ENCODE data around the gene MAP2K5.

DNA sequence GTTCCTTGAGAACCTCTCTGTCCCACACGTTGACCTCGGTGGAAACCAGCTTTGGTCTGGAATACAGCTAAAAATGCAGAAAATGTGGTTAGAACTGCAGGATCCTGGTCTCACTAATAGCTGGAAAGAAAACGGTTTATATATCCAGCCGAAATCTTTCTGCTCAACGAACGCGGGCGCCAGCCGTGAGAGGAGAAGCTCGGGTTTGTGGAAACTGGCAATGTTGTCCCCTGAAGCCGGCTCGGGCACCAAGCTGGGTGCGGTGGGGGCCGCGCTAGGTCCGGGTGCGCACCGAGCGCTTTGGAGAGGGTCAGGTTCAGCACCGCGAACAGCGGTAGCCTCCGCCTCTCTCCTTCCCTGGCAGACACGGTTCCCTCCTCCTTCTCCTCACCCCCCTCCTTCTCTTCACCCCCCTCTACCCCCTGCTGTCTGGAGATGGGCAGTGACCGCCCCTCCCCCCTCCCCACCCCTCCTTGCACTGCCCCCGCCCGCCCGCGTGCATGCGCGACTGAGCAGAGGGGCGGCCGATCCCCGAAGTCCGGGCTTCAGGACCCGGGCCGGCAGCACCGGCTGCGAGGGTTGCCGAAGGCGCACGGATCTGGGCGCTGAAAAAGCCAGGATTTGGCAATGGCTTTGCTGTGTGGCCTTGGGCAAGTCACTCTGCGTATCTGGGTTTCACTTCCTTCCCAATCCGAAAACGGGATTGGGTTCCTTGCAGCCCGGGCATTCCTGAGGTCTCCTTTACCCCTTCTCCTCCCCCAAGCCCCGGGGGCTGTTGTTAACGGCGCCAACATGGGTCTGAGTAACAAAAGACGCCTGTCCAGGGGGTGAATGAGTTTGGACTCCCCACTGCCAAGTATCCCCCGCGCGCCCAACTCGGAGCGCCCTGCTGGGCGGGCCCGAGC is 282.7 kb downstream of the MAP2K5 start, which contains the start of gene SKOR1:
- TF ChIP-seq EP300 (IDR thresholded peaks at IDR 0.05) = no peak
- TF ChIP-seq, protein P1, sequence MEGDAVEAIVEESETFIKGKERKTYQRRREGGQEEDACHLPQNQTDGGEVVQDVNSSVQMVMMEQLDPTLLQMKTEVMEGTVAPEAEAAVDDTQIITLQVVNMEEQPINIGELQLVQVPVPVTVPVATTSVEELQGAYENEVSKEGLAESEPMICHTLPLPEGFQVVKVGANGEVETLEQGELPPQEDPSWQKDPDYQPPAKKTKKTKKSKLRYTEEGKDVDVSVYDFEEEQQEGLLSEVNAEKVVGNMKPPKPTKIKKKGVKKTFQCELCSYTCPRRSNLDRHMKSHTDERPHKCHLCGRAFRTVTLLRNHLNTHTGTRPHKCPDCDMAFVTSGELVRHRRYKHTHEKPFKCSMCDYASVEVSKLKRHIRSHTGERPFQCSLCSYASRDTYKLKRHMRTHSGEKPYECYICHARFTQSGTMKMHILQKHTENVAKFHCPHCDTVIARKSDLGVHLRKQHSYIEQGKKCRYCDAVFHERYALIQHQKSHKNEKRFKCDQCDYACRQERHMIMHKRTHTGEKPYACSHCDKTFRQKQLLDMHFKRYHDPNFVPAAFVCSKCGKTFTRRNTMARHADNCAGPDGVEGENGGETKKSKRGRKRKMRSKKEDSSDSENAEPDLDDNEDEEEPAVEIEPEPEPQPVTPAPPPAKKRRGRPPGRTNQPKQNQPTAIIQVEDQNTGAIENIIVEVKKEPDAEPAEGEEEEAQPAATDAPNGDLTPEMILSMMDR (IDR thresholded peaks at IDR 0.05) = no peak
- no peak for TF ChIP-seq POLR2AphosphoS5 (IDR thresholded peaks at IDR 0.05)
